Spinal cord (tissue), 10 donors: ENCODE results near the gene ADGRD2. TPM values are rescaled to one million over a fixed set of nuclear protein-coding genes. Genes with fewer than 3 reads are reported as not detected.

Experiments
- DNase-seq, 6 donors: peaks; one replicate each; pipeline versions ENCODE4 v3.0.0 to v3.0.0-alpha.2; 2013 to 2015; ENCODE audit warnings: low spot score in 6 of 6, low read depth in 4 of 6
- H3K27ac ChIP-seq: one replicate; pipeline ENCODE4 v1.5.1; 2013; ENCODE audit warnings: low read depth, low read length, control low read depth
- H3K27me3 ChIP-seq: one replicate; pipeline ENCODE4 v1.6.1; 2013; ENCODE audit warnings: low read length; ENCODE audit not compliant: control insufficient read depth, insufficient read depth
- H3K36me3 ChIP-seq: one replicate; pipeline ENCODE4 v1.6.1; 2013; ENCODE audit warnings: low read length; ENCODE audit not compliant: control insufficient read depth, insufficient read depth
- H3K4me1 ChIP-seq: one replicate; pipeline ENCODE4 v1.6.1; 2013; ENCODE audit warnings: low read length; ENCODE audit not compliant: control insufficient read depth, insufficient read depth
- H3K4me3 ChIP-seq: one replicate; pipeline ENCODE4 v1.5.1; 2013; ENCODE audit warnings: low read depth, low read length, control low read depth
- H3K9me3 ChIP-seq: one replicate; pipeline ENCODE4 v1.6.1; 2013; ENCODE audit warnings: low read length; ENCODE audit not compliant: control insufficient read depth, insufficient read depth
- WGBS: methylation state at CpG from one replicate; pipeline ENCODE4 v1.1.5; 2013; ENCODE audit warnings: missing lambda C conversion rate; ENCODE audit not compliant: insufficient coverage; 5-methylcytosine and 5-hydroxymethylcytosine counted together
- long read RNA-seq, 4 donors: transcript quantifications; one replicate each; lab custom pipeline, GENCODE V29; 2026
- polyA plus RNA-seq, 2 donors: library from polyadenylated mRNA; unstranded; fragments of 120-200 nt; gene quantifications; one replicate each; pipeline ENCODE4 v1.2.1, GENCODE V29; 2013; ENCODE audit not compliant: insufficient read length in 2 of 2
- total RNA-seq, 2 donors: library from RNA; depleted of rRNA in 1 of 2; stranded (reverse); fragments of 120-200 nt in 1 of 2; fragments of >200 nt in 1 of 2; gene quantifications; one replicate each; pipeline versions ENCODE4 v1.2.3 to v1.2.4, GENCODE V29; 2013 to 2014
- donor health status: healthy.

ADGRD2 gene
- total RNA-seq (1 to 10 TPM in 1 of 2 donors, under 1 TPM in 1; 0.50 to 4.3 TPM), polyA plus RNA-seq (10 to 100 TPM; 26.1 to 29.7 TPM)
- long read RNA-seq, donor 1, partial matches to known transcripts: 0 of 2 reads
- long read RNA-seq, donor 1, other reads (novel, unspliced or antisense): 0 of 2 reads
- long read RNA-seq, donor 2, partial matches to known transcripts: 0 of 2 reads
- long read RNA-seq, donor 2, other reads (novel, unspliced or antisense): 0 of 2 reads
- long read RNA-seq, donor 3: 0 reads
- long read RNA-seq, donor 4: 0 reads

- Histone ChIP-seq H3K27ac (no peak within 1 kb of the TSS), H3K27me3 (peaks cover 46% of the 10 kb centered on the region), H3K9me3 (no peaks in the 10 kb centered on the region), H3K4me1 (peaks cover 50% of the 10 kb centered on the region), H3K4me3 (peak within 1 kb of the TSS; percentile 31), H3K36me3 (no peaks in the 10 kb centered on the region)
- peak in 2 of 6 donors; percentile 57 to 64 for DNase-seq
- WGBS: 1% methylated on average over 36 of the region's 41 CpGs
Observed at GRCh38 chr9:124450241-124450924, at the start of gene ADGRD2. Gene ADGRD2, plus strand, starts transcription at chr9:124450451. Its CDS starts 1,216 bp downstream, at chr9:124451667.

- WGBS: no CpG with 5 or more reads among the region's 4 CpGs
- no peaks in the 10 kb centered on the region for H3K27me3 ChIP-seq
- H3K4me3 ChIP-seq: no peak overlapping the region
- peaks cover 20% of the 10 kb centered on the region for H3K4me1 ChIP-seq
- peaks cover 41% of the 10 kb centered on the region for H3K36me3 ChIP-seq
- no peak overlapping the region for H3K27ac ChIP-seq
- no peaks in the 10 kb centered on the region for H3K9me3 ChIP-seq
- DNase-seq: no peak
Observed at GRCh38 chr9:124403246-124403645, 47.0 kb upstream of the ADGRD2 start.

GRCh38 chr9:124409410-124409809 lies 40.8 kb upstream of the ADGRD2 start:
- Histone ChIP-seq H3K4me3 (no peak overlapping the region), H3K27me3 (no peaks in the 10 kb centered on the region), H3K27ac (no peak overlapping the region), H3K36me3 (peaks cover 34% of the 10 kb centered on the region), H3K4me1 (no peaks in the 10 kb centered on the region), H3K9me3 (no peaks in the 10 kb centered on the region)
- WGBS: 95% methylated on average over 2 of the region's 3 CpGs
- no peak for DNase-seq

- 100% methylated on average over 1 of the region's 3 CpGs for WGBS
- no peak overlapping the region for H3K27ac ChIP-seq
- H3K4me1 ChIP-seq: peaks cover 4% of the 10 kb centered on the region
- H3K27me3 ChIP-seq: no peaks in the 10 kb centered on the region
- peaks cover 32% of the 10 kb centered on the region for H3K36me3 ChIP-seq
- no peak overlapping the region for H3K4me3 ChIP-seq
- peak in 1 of 6 donors; percentile 56 for DNase-seq
- no peaks in the 10 kb centered on the region for H3K9me3 ChIP-seq
Observed at GRCh38 chr9:124410321-124410913, 39.8 kb upstream of the ADGRD2 start.

- peaks cover 4% of the 10 kb centered on the region for H3K4me1 ChIP-seq
- peaks cover 21% of the 10 kb centered on the region for H3K36me3 ChIP-seq
- no CpG with 5 or more reads among the region's 5 CpGs for WGBS
- no peak overlapping the region for H3K4me3 ChIP-seq
- H3K9me3 ChIP-seq: no peaks in the 10 kb centered on the region
- no peak overlapping the region for H3K27ac ChIP-seq
- no peaks in the 10 kb centered on the region for H3K27me3 ChIP-seq
- no peak for DNase-seq
Observed at GRCh38 chr9:124411514-124412227, 38.6 kb upstream of the ADGRD2 start.

- 100% methylated on average over 1 of the region's 3 CpGs for WGBS
Observed at GRCh38 chr9:124412228-124412575, 38.0 kb upstream of the ADGRD2 start.

GRCh38 chr9:124414612-124415011 lies 35.6 kb upstream of the ADGRD2 start:
- Histone ChIP-seq H3K36me3 (peaks cover 12% of the 10 kb centered on the region), H3K4me3 (peak overlapping the region; percentile 98), H3K27me3 (no peaks in the 10 kb centered on the region), H3K27ac (no peak overlapping the region), H3K9me3 (no peaks in the 10 kb centered on the region), H3K4me1 (peaks cover 11% of the 10 kb centered on the region)
- 15% methylated on average over 13 of the region's 13 CpGs for WGBS
- no peak for DNase-seq

More at GRCh38 chr9:124412228-124412575, 38.0 kb upstream of the ADGRD2 start:
- Histone ChIP-seq H3K4me1 (peaks cover 4% of the 10 kb centered on the region), H3K9me3 (no peaks in the 10 kb centered on the region), H3K27me3 (no peaks in the 10 kb centered on the region), H3K36me3 (peaks cover 19% of the 10 kb centered on the region), H3K27ac (no peak overlapping the region), H3K4me3 (no peak overlapping the region)
- no peak for DNase-seq

- WGBS: 5% methylated on average over 40 of the region's 41 CpGs
- Histone ChIP-seq H3K36me3 (peaks cover 8% of the 10 kb centered on the region), H3K4me1 (peaks cover 17% of the 10 kb centered on the region), H3K27ac (no peak within 1 kb of the TSS), H3K4me3 (peak within 1 kb of the TSS; percentile 98), H3K9me3 (no peaks in the 10 kb centered on the region), H3K27me3 (no peaks in the 10 kb centered on the region)
- peak; percentile 87 to 99 (median 94) for DNase-seq
Observed at GRCh38 chr9:124415102-124415851, 35.0 kb upstream of the ADGRD2 start, which contains the start of gene PSMB7. Gene PSMB7, minus strand, starts transcription at chr9:124415442. Its CDS starts 17 bp downstream, at chr9:124415425.
